K562 (cell line): Measurements from ENCODE around the gene COLQ. TPM values are rescaled to one million over a fixed set of nuclear protein-coding genes. Genes with fewer than 3 reads are reported as not detected.

Experiments
- ATAC-seq: fragments of 200-7000 bp; cut with Tn5 transposase; 3 replicates; pipeline ENCODE4 v1.9.1; 2020; ENCODE audit warnings: moderate library complexity
- BruUV-seq: library from RNA; stranded (reverse); fragments of 400-500 nt; replicated peaks from 2 replicates; lab custom pipeline; 2021; lab: Mats Ljungman, UMichigan
- CTCF ChIA-PET: fragments of 300-600 bp; formaldehyde crosslinking; extraction: SDS; loops from one replicate; lab custom pipeline; 2021; ENCODE audit warnings: low intra/inter-chr PET ratio; lab: Yijun Ruan, JAX
- POLR2A ChIA-PET: fragments of 300-600, 350-650 bp; sonication (Branson Sonifier 250); formaldehyde crosslinking; extraction: SDS; loops from one replicate; lab custom pipeline; 2021; ENCODE audit warnings: antibody characterized with exemption, inconsistent platforms; lab: Yijun Ruan, JAX
- DNase-seq, 4 experiments: peaks; one replicate each; pipeline versions ENCODE4 v3.0.0 to v3.0.0-alpha.2; 2011 to 2018; ENCODE audit warnings: low spot score in 3 of 4, mixed read lengths in 3 of 4; ENCODE audit errors: extremely low read depth in 1 of 4
- FAIRE-seq: peaks from 2 replicates; lab custom pipeline; 2011; peaks lifted over from hg19 to GRCh38; lab: Jason Lieb, UNC
- H2AFZ ChIP-seq: 2 replicates; pipeline ENCODE4 v1.6.0; 2011; ENCODE audit warnings: low read depth, low read length, control low read depth, inconsistent platforms
- H3K27ac ChIP-seq: fragments of 200-600 bp; 3 replicates; pipeline ENCODE4 v1.8.0; 2011; ENCODE audit warnings: low read depth, mild to moderate bottlenecking, control low read depth, inconsistent platforms, low read length, moderate library complexity, mixed read lengths; ENCODE audit errors: extremely low read depth
- H3K27me3 ChIP-seq, 2 experiments: fragments of 300-600 bp in 1 of 2; 2 replicates in 1 of 2; 3 replicates in 1 of 2; pipeline versions ENCODE4 v1.6.0 to v1.8.0; 2011; ENCODE audit warnings: inconsistent platforms in 2 of 2, low read length in 2 of 2, mild to moderate bottlenecking in 1 of 2, mixed read lengths in 1 of 2, moderate library complexity in 1 of 2; ENCODE audit not compliant: control insufficient read depth in 2 of 2, insufficient read depth in 2 of 2
- H3K36me3 ChIP-seq: fragments of 300-600 bp; 3 replicates; pipeline ENCODE4 v1.8.0; 2011; ENCODE audit warnings: mild to moderate bottlenecking, low read length, inconsistent platforms; ENCODE audit not compliant: control insufficient read depth, insufficient read depth
- H3K4me1 ChIP-seq, 2 experiments: fragments of 200-600 bp in 1 of 2; replicated peaks in 1 of 2; 2 replicates in 1 of 2; 3 replicates in 1 of 2; pipeline versions ENCODE4 v1.5.1 to v1.8.0; 2011; ENCODE audit warnings: inconsistent platforms in 2 of 2, low read length in 2 of 2, mild to moderate bottlenecking in 1 of 2, mixed read lengths in 1 of 2, moderate library complexity in 1 of 2; ENCODE audit not compliant: control insufficient read depth in 2 of 2, insufficient read depth in 2 of 2
- H3K4me2 ChIP-seq: 2 replicates; pipeline ENCODE4 v1.6.1; 2011; ENCODE audit warnings: low read length, control low read depth, inconsistent platforms, mixed read lengths; ENCODE audit not compliant: insufficient read depth
- H3K4me3 ChIP-seq: fragments of 200-600 bp; sonication (generic), shearing (Covaris generic); 2 replicates; pipeline ENCODE4 v1.5.1; 2016; ENCODE audit warnings: control low read depth, inconsistent platforms
- H3K79me2 ChIP-seq: fragments of 200-600 bp; 3 replicates; pipeline ENCODE4 v1.8.0; 2011; ENCODE audit warnings: low read length, inconsistent platforms; ENCODE audit not compliant: control insufficient read depth, insufficient read depth
- H3K9ac ChIP-seq, 2 experiments: 2 replicates each; pipeline versions ENCODE4 v1.6.0 to v1.6.1; 2011; ENCODE audit warnings: low read depth in 2 of 2, low read length in 2 of 2, control low read depth in 1 of 2, inconsistent platforms in 1 of 2, mild to moderate bottlenecking in 1 of 2, mixed read lengths in 1 of 2; ENCODE audit not compliant: insufficient read depth in 1 of 2
- H3K9me1 ChIP-seq: one replicate; pipeline ENCODE4 v1.6.0; 2011; ENCODE audit warnings: inconsistent platforms, mild to moderate bottlenecking, low read length, moderate library complexity; ENCODE audit not compliant: control insufficient read depth, insufficient read depth
- H3K9me3 ChIP-seq: replicated peaks from 2 replicates; pipeline ENCODE4 v1.5.1; 2011; ENCODE audit warnings: low read depth, low read length, inconsistent platforms; ENCODE audit not compliant: control insufficient read depth, insufficient read depth
- H4K20me1 ChIP-seq: replicated peaks from 2 replicates; pipeline ENCODE4 v1.6.1; 2011; ENCODE audit warnings: low read length, inconsistent platforms, mixed read lengths; ENCODE audit not compliant: control insufficient read depth, insufficient read depth
- ARHGAP35 ChIP-seq: fragments of 450-650 bp; IDR thresholded peaks from 2 replicates; pipeline ENCODE4 v1.6.1; 2018; ENCODE audit not compliant: partially characterized antibody
- CC2D1A ChIP-seq: fragments of 450-650 bp; IDR thresholded peaks from 2 replicates; pipeline ENCODE4 v1.6.1; 2017; ENCODE audit warnings: mild to moderate bottlenecking
- ELF1 ChIP-seq: fragments of 200-800 bp; sonication (Bioruptor generic); IDR thresholded peaks from 2 replicates; pipeline ENCODE4 v1.6.1; 2016; ENCODE audit warnings: missing genetic modification characterization, missing compliant biosample characterization
- FOXK1 ChIP-seq: sonication (generic); formaldehyde crosslinking; IDR thresholded peaks from 2 replicates; pipeline ENCODE4 v1.8.0; 2022; ENCODE audit warnings: missing genetic modification reagents, mild to moderate bottlenecking, borderline replicate concordance
- HDAC6 ChIP-seq: IDR thresholded peaks from 2 replicates; pipeline ENCODE4 v1.6.1; 2012; ENCODE audit warnings: low read depth, mild to moderate bottlenecking, control low read depth, inconsistent platforms, low read length, moderate library complexity
- HEY1 ChIP-seq: fragments of 250-450 bp; sonication (Bioruptor Pico); IDR thresholded peaks from 2 replicates; pipeline ENCODE4 v1.5.0; 2020; ENCODE audit warnings: mild to moderate bottlenecking, moderate library complexity, borderline replicate concordance
- MTA2 ChIP-seq: fragments of 450-650 bp; IDR thresholded peaks from 2 replicates; pipeline ENCODE4 v1.6.1; 2016; ENCODE audit warnings: low read depth
- NCOA4 ChIP-seq: fragments of 450-650 bp; IDR thresholded peaks from 2 replicates; pipeline ENCODE4 v1.6.1; 2018; ENCODE audit warnings: mild to moderate bottlenecking; ENCODE audit not compliant: partially characterized antibody
- NR2F6 ChIP-seq: fragments of 450-650 bp; formaldehyde crosslinking; IDR thresholded peaks from 2 replicates; pipeline ENCODE4 v1.4.0; 2020; ENCODE audit warnings: mild to moderate bottlenecking
- POLR2H ChIP-seq: IDR thresholded peaks from 2 replicates; pipeline ENCODE4 v1.6.1; 2016; ENCODE audit warnings: missing genetic modification characterization, low read depth, mild to moderate bottlenecking, control low read depth, missing compliant biosample characterization, moderate library complexity
- RAD51 ChIP-seq: fragments of 450-650 bp; IDR thresholded peaks from 2 replicates; pipeline ENCODE4 v1.7.1; 2016; ENCODE audit warnings: low read depth, mild to moderate bottlenecking, borderline replicate concordance
- SMAD1 ChIP-seq: fragments of 150-350 bp; IDR thresholded peaks from 2 replicates; pipeline ENCODE4 v1.6.1; 2014; ENCODE audit warnings: low read length, low read depth; ENCODE audit not compliant: partially characterized antibody
- ZZZ3 ChIP-seq: fragments of 450-650 bp; IDR thresholded peaks from 2 replicates; pipeline ENCODE4 v1.6.1; 2016; ENCODE audit warnings: antibody characterized with exemption, mild to moderate bottlenecking, moderate library complexity
- WGBS: fragments of 100-300 bp; shearing (Covaris generic); methylation state at CpG from one replicate; pipeline ENCODE4 v1.1.6; 2016; ENCODE audit warnings: low coverage, mixed read lengths; ENCODE audit not compliant: insufficient coverage; ENCODE audit errors: missing lambda C conversion rate; 5-methylcytosine and 5-hydroxymethylcytosine counted together
- in situ Hi-C: fragments of 300-500 bp; cut with MboI; formaldehyde crosslinking; loops from 4 replicates; pipeline ENCODE4 v1.15.0; 2018; ENCODE audit warnings: inconsistent platforms, mixed read lengths
- intact Hi-C: fragments of 100-400 bp; cut with micrococcal nuclease; formaldehyde crosslinking; loops from 2 replicates; pipeline ENCODE4 v1.14.2; 2022
- polyA plus RNA-seq, 8 experiments: library from polyadenylated mRNA; depleted of rRNA in 4 of 8; stranded (reverse) in 5 of 8; unstranded in 3 of 8; fragments of >200 nt; fragmentation: Nextera tagmentation in 2 of 8; fragmentation: Illumina TruSeq in 1 of 8; extraction: Ambion mirVana in 2 of 8; extraction: Trizol in 1 of 8; gene quantifications; 2 replicates each; pipeline versions ENCODE4 v1.2.1 to v1.2.3, GENCODE V29; 2011 to 2014; ENCODE audit warnings: inconsistent platforms in 1 of 8, missing spikeins in 1 of 8
- total RNA-seq, 7 experiments: library from RNA; depleted of rRNA in 6 of 7; stranded (reverse); fragments of >200 nt in 6 of 7; fragmentation: Illumina TruSeq in 2 of 7; extraction: Trizol in 2 of 7; gene quantifications; 2 replicates each; pipeline versions ENCODE4 v1.2.1 to v1.2.3, GENCODE V29; 2011 to 2021; ENCODE audit warnings: low replicate concordance in 1 of 7
- TF ChIP-seq, protein P1 (sequence below): fragments of 450-650 bp; IDR thresholded peaks from 2 replicates; pipeline ENCODE4 v1.7.0; 2016; ENCODE audit warnings: borderline replicate concordance
- TF ChIP-seq, protein P2 (sequence below): sonication (generic); formaldehyde crosslinking; IDR thresholded peaks from 2 replicates; pipeline ENCODE4 v1.9.0; 2022; ENCODE audit warnings: mild to moderate bottlenecking, missing genetic modification reagents

Gene COLQ
- total and polyA plus RNA-seq, 9 of the 15 experiments (the other 6 are each of a cell fraction or from before 2014, with no cell fraction given), result 0.04 to 0.36 (median 0.27) TPM; not detected in 4

DNA sequence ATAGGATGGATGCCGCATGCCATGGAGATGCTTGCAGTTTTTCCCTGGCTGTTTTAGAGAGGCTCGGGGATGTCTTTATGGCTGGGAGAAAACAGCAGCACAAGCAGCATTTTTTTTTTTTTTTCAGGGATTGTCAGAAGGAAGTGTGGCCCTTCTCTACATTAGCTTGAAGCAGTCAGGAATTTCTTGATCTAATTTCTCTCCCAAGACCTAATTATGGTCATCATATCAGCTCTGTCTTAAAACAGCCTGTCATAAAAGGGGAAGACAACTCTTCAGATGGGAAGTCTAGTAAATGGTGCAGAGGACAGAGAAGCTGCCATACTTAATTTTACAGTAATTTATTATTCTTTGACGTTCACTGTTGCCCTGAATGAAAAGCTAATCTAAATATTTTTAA lies 49.6 kb downstream of the COLQ start (continued):
- no peak for TF ChIP-seq POLR2H
- TF ChIP-seq NR2F6 (CRISPR knock-in tag), result no peak
- TF ChIP-seq SMAD1, result no peak

- 8% methylated on average over 2 of the region's 2 CpGs for WGBS
- H4K20me1 ChIP-seq, result no peaks in the 10 kb centered on the region
- no peaks in the 10 kb centered on the region for H3K79me2 ChIP-seq
- no peaks in the 10 kb centered on the region for H3K36me3 ChIP-seq
- no TSS peak for BruUV-seq
- no peak overlapping the region for H3K4me2 ChIP-seq
- H3K27me3 ChIP-seq, result peaks cover 5 to 20% of the 10 kb centered on the region in 2 experiments; a peak in 4 of 5 replicates
- POLR2A ChIA-PET, result interaction anchor here (0.5 to 0.8 kb wide), 2 partner anchors 30 to 74 kb away, joined by 3 read pairs; no protein-coding TSS in a partner anchor
- no peak overlapping the region for H2AFZ ChIP-seq
- in situ Hi-C loops (no loop called here), intact Hi-C loops (no loop called here)
- H3K9me3 ChIP-seq, result no peaks in the 10 kb centered on the region
- H3K4me3 ChIP-seq, result no peak overlapping the region
- H3K4me1 ChIP-seq, result peaks cover 0 to 7% of the 10 kb centered on the region in 2 experiments; a peak in 2 of 5 replicates
- FAIRE-seq, result no peak
- H3K27ac ChIP-seq, result no peak overlapping the region
- no peak overlapping the region for H3K9ac ChIP-seq
- no peak for DNase-seq
- no peak for ATAC-seq
- no peak for TF ChIP-seq ELF1 (tag)
- TF ChIP-seq, protein P1, sequence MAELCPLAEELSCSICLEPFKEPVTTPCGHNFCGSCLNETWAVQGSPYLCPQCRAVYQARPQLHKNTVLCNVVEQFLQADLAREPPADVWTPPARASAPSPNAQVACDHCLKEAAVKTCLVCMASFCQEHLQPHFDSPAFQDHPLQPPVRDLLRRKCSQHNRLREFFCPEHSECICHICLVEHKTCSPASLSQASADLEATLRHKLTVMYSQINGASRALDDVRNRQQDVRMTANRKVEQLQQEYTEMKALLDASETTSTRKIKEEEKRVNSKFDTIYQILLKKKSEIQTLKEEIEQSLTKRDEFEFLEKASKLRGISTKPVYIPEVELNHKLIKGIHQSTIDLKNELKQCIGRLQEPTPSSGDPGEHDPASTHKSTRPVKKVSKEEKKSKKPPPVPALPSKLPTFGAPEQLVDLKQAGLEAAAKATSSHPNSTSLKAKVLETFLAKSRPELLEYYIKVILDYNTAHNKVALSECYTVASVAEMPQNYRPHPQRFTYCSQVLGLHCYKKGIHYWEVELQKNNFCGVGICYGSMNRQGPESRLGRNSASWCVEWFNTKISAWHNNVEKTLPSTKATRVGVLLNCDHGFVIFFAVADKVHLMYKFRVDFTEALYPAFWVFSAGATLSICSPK, result no peak
- no peak for TF ChIP-seq RAD51
- TF ChIP-seq CC2D1A, result no peak
- TF ChIP-seq FOXK1 (CRISPR knock-in tag), result no peak
- TF ChIP-seq ZZZ3, result no peak
- no peak for TF ChIP-seq MTA2
- TF ChIP-seq NCOA4, result no peak
- no peak for TF ChIP-seq HDAC6
- TF ChIP-seq HEY1 (CRISPR knock-in tag), result no peak
- TF ChIP-seq, protein P2, sequence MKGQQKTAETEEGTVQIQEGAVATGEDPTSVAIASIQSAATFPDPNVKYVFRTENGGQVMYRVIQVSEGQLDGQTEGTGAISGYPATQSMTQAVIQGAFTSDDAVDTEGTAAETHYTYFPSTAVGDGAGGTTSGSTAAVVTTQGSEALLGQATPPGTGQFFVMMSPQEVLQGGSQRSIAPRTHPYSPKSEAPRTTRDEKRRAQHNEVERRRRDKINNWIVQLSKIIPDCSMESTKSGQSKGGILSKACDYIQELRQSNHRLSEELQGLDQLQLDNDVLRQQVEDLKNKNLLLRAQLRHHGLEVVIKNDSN (CRISPR knock-in tag), result no peak
- no peak for TF ChIP-seq ARHGAP35
- CTCF ChIA-PET, result no interaction called here
- no peaks in the 10 kb centered on the region for H3K9me1 ChIP-seq
These were observed 50.7 kb downstream of the COLQ start for GRCh38 chr3:15470849-15471248.
